K562 (cell line): ENCODE results near the gene TCF19. TPM values are rescaled to one million over a fixed set of nuclear protein-coding genes. Genes with fewer than 3 reads are reported as not detected.

Experiments
- ATAC-seq: fragments of 200-7000 bp; cut with Tn5 transposase; 3 replicates; pipeline ENCODE4 v1.9.1; 2020; ENCODE audit warnings: moderate library complexity
- BruUV-seq: library from RNA; stranded (reverse); fragments of 400-500 nt; replicated peaks from 2 replicates; lab custom pipeline; 2021; lab: Mats Ljungman, UMichigan
- CTCF ChIA-PET: fragments of 300-600 bp; formaldehyde crosslinking; extraction: SDS; loops from one replicate; lab custom pipeline; 2021; ENCODE audit warnings: low intra/inter-chr PET ratio; lab: Yijun Ruan, JAX
- POLR2A ChIA-PET: fragments of 300-600, 350-650 bp; sonication (Branson Sonifier 250); formaldehyde crosslinking; extraction: SDS; loops from one replicate; lab custom pipeline; 2021; ENCODE audit warnings: antibody characterized with exemption, inconsistent platforms; lab: Yijun Ruan, JAX
- DNase-seq, 4 experiments: peaks; one replicate each; pipeline versions ENCODE4 v3.0.0 to v3.0.0-alpha.2; 2011 to 2018; ENCODE audit warnings: low spot score in 3 of 4, mixed read lengths in 3 of 4; ENCODE audit errors: extremely low read depth in 1 of 4
- FAIRE-seq: peaks from 2 replicates; lab custom pipeline; 2011; peaks lifted over from hg19 to GRCh38; lab: Jason Lieb, UNC
- H2AFZ ChIP-seq: 2 replicates; pipeline ENCODE4 v1.6.0; 2011; ENCODE audit warnings: low read depth, low read length, control low read depth, inconsistent platforms
- H3K27ac ChIP-seq: fragments of 200-600 bp; 3 replicates; pipeline ENCODE4 v1.8.0; 2011; ENCODE audit warnings: low read depth, mild to moderate bottlenecking, control low read depth, inconsistent platforms, low read length, moderate library complexity, mixed read lengths; ENCODE audit errors: extremely low read depth
- H3K27me3 ChIP-seq, 2 experiments: fragments of 300-600 bp in 1 of 2; 2 replicates in 1 of 2; 3 replicates in 1 of 2; pipeline versions ENCODE4 v1.6.0 to v1.8.0; 2011; ENCODE audit warnings: inconsistent platforms in 2 of 2, low read length in 2 of 2, mild to moderate bottlenecking in 1 of 2, mixed read lengths in 1 of 2, moderate library complexity in 1 of 2; ENCODE audit not compliant: control insufficient read depth in 2 of 2, insufficient read depth in 2 of 2
- H3K36me3 ChIP-seq: fragments of 300-600 bp; 3 replicates; pipeline ENCODE4 v1.8.0; 2011; ENCODE audit warnings: mild to moderate bottlenecking, low read length, inconsistent platforms; ENCODE audit not compliant: control insufficient read depth, insufficient read depth
- H3K4me1 ChIP-seq, 2 experiments: fragments of 200-600 bp in 1 of 2; replicated peaks in 1 of 2; 2 replicates in 1 of 2; 3 replicates in 1 of 2; pipeline versions ENCODE4 v1.5.1 to v1.8.0; 2011; ENCODE audit warnings: inconsistent platforms in 2 of 2, low read length in 2 of 2, mild to moderate bottlenecking in 1 of 2, mixed read lengths in 1 of 2, moderate library complexity in 1 of 2; ENCODE audit not compliant: control insufficient read depth in 2 of 2, insufficient read depth in 2 of 2
- H3K4me2 ChIP-seq: 2 replicates; pipeline ENCODE4 v1.6.1; 2011; ENCODE audit warnings: low read length, control low read depth, inconsistent platforms, mixed read lengths; ENCODE audit not compliant: insufficient read depth
- H3K4me3 ChIP-seq: fragments of 200-600 bp; sonication (generic), shearing (Covaris generic); 2 replicates; pipeline ENCODE4 v1.5.1; 2016; ENCODE audit warnings: control low read depth, inconsistent platforms
- H3K79me2 ChIP-seq: fragments of 200-600 bp; 3 replicates; pipeline ENCODE4 v1.8.0; 2011; ENCODE audit warnings: low read length, inconsistent platforms; ENCODE audit not compliant: control insufficient read depth, insufficient read depth
- H3K9ac ChIP-seq, 2 experiments: 2 replicates each; pipeline versions ENCODE4 v1.6.0 to v1.6.1; 2011; ENCODE audit warnings: low read depth in 2 of 2, low read length in 2 of 2, control low read depth in 1 of 2, inconsistent platforms in 1 of 2, mild to moderate bottlenecking in 1 of 2, mixed read lengths in 1 of 2; ENCODE audit not compliant: insufficient read depth in 1 of 2
- H3K9me1 ChIP-seq: one replicate; pipeline ENCODE4 v1.6.0; 2011; ENCODE audit warnings: inconsistent platforms, mild to moderate bottlenecking, low read length, moderate library complexity; ENCODE audit not compliant: control insufficient read depth, insufficient read depth
- H3K9me3 ChIP-seq: replicated peaks from 2 replicates; pipeline ENCODE4 v1.5.1; 2011; ENCODE audit warnings: low read depth, low read length, inconsistent platforms; ENCODE audit not compliant: control insufficient read depth, insufficient read depth
- H4K20me1 ChIP-seq: replicated peaks from 2 replicates; pipeline ENCODE4 v1.6.1; 2011; ENCODE audit warnings: low read length, inconsistent platforms, mixed read lengths; ENCODE audit not compliant: control insufficient read depth, insufficient read depth
- ADNP ChIP-seq: fragments of 200-800 bp; sonication (Bioruptor generic); IDR thresholded peaks from 2 replicates; pipeline ENCODE4 v1.6.1; 2016; ENCODE audit warnings: missing genetic modification characterization, missing compliant biosample characterization
- CBFA2T2 ChIP-seq: fragments of 450-650 bp; conservative IDR thresholded peaks from 2 replicates; pipeline ENCODE4 v1.6.1; 2017; ENCODE audit warnings: mild to moderate bottlenecking
- CBX1 ChIP-seq: sonication (generic); IDR thresholded peaks from 2 replicates; pipeline ENCODE4 v1.6.1; 2016; ENCODE audit warnings: antibody characterized with exemption, low read depth, mild to moderate bottlenecking
- CBX2 ChIP-seq: fragments of 200-600 bp; sonication (generic); IDR thresholded peaks from one replicate; pipeline ENCODE4 v1.6.1; 2012; ENCODE audit warnings: mild to moderate bottlenecking, low read length, inconsistent platforms; ENCODE audit not compliant: insufficient read depth, poor library complexity, severe bottlenecking
- CTBP1 ChIP-seq: fragments of 450-650 bp; IDR thresholded peaks from 2 replicates; pipeline ENCODE4 v1.6.1; 2016; ENCODE audit warnings: borderline replicate concordance
- HDGF ChIP-seq: fragments of 450-650 bp; IDR thresholded peaks from 2 replicates; pipeline ENCODE4 v1.6.1; 2016
- NRF1 ChIP-seq, 2 experiments: fragments of 450-650 bp; IDR thresholded peaks in 1 of 2; conservative IDR thresholded peaks in 1 of 2; 2 replicates each; pipeline ENCODE4 v1.6.1; 2014; ENCODE audit warnings: mild to moderate bottlenecking in 2 of 2
- PTTG1 ChIP-seq: fragments of 450-650 bp; IDR thresholded peaks from 2 replicates; pipeline ENCODE4 v1.6.1; 2016; ENCODE audit warnings: low read depth, mild to moderate bottlenecking, missing genetic modification characterization, missing compliant biosample characterization
- U2AF2 ChIP-seq: fragments of 200-400 bp; formaldehyde crosslinking; optimal IDR thresholded peaks from 2 replicates; pipeline ENCODE3; 2017; ENCODE audit warnings: low read depth, mild to moderate bottlenecking, low read length
- ZNF407 ChIP-seq: fragments of 450-650 bp; IDR thresholded peaks from 2 replicates; pipeline ENCODE4 v1.6.1; 2016; ENCODE audit warnings: low read depth
- ZNF780A ChIP-seq: fragments of 250-450 bp; sonication (Bioruptor Pico); IDR thresholded peaks from 2 replicates; pipeline ENCODE4 v1.5.0; 2021; ENCODE audit warnings: mild to moderate bottlenecking
- WGBS: fragments of 100-300 bp; shearing (Covaris generic); methylation state at CpG from one replicate; pipeline ENCODE4 v1.1.6; 2016; ENCODE audit warnings: low coverage, mixed read lengths; ENCODE audit not compliant: insufficient coverage; ENCODE audit errors: missing lambda C conversion rate; 5-methylcytosine and 5-hydroxymethylcytosine counted together
- in situ Hi-C: fragments of 300-500 bp; cut with MboI; formaldehyde crosslinking; loops from 4 replicates; pipeline ENCODE4 v1.15.0; 2018; ENCODE audit warnings: inconsistent platforms, mixed read lengths
- intact Hi-C: fragments of 100-400 bp; cut with micrococcal nuclease; formaldehyde crosslinking; loops from 2 replicates; pipeline ENCODE4 v1.14.2; 2022
- polyA plus RNA-seq, 8 experiments: library from polyadenylated mRNA; depleted of rRNA in 4 of 8; stranded (reverse) in 5 of 8; unstranded in 3 of 8; fragments of >200 nt; fragmentation: Nextera tagmentation in 2 of 8; fragmentation: Illumina TruSeq in 1 of 8; extraction: Ambion mirVana in 2 of 8; extraction: Trizol in 1 of 8; gene quantifications; 2 replicates each; pipeline versions ENCODE4 v1.2.1 to v1.2.3, GENCODE V29; 2011 to 2014; ENCODE audit warnings: inconsistent platforms in 1 of 8, missing spikeins in 1 of 8
- total RNA-seq, 7 experiments: library from RNA; depleted of rRNA in 6 of 7; stranded (reverse); fragments of >200 nt in 6 of 7; fragmentation: Illumina TruSeq in 2 of 7; extraction: Trizol in 2 of 7; gene quantifications; 2 replicates each; pipeline versions ENCODE4 v1.2.1 to v1.2.3, GENCODE V29; 2011 to 2021; ENCODE audit warnings: low replicate concordance in 1 of 7
- TF ChIP-seq, protein P1 (sequence below), 2 experiments: IDR thresholded peaks; 2 replicates each; pipeline ENCODE4 v1.6.1; 2012; ENCODE audit warnings: improper control_type of control experiment in 2 of 2, low read depth in 2 of 2, low read length in 2 of 2, borderline replicate concordance in 1 of 2

The TCF19 gene
- total and polyA plus RNA-seq, 9 of the 15 experiments (the other 6 are each of a cell fraction or from before 2014, with no cell fraction given) = 4.2 to 42.5 (median 25.7) TPM

DNA sequence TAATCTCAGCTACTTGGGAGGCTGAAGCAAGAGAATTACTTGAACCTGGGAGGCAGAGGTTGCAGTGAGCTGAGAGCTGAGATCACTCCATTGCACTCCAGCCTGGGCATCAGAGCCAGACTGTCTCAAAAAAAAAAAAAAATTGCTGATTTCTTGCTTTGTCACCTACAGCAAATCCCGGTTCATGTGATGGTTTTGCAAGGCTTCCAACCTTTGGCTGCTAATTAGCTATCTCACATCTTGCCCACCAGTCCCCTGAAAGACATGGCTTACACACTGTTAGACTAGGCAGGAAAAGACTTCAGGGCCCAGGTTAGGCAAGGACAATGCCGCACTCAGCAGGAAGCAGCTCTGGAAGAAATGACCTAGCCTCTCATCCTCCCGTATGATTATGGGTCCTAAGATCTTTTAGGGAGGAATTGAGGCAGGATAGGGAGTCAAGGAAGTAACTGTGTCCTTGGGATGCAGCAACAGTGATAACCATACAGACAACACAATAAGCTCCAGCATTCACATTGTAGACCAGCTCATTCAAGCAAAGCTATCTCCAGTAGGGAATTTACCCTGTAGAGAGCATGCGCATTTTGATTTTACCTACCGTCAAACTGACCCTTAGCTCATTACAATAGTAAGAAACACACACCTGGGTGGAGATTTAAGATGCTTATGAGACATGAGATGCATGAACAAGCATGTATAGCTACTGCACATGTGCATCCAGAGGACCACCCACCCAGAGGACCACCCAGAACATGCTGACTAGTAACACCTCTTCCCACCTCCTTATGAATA, 52.5 kb downstream of the TCF19 start:
- in situ Hi-C loops = no loop called here
- no peak overlapping the region for H3K27ac ChIP-seq
- H3K4me2 ChIP-seq = no peak overlapping the region
- FAIRE-seq = no peak
- no peaks in the 10 kb centered on the region for H3K9me1 ChIP-seq
- H3K79me2 ChIP-seq = no peaks in the 10 kb centered on the region
- CTCF ChIA-PET = no interaction called here
- no peaks in the 10 kb centered on the region for H3K4me1 ChIP-seq
- H3K4me3 ChIP-seq = no peak overlapping the region
- no TSS peak for BruUV-seq
- 7% methylated on average over 5 of the region's 5 CpGs for WGBS
- H3K27me3 ChIP-seq = peaks cover 13 to 14% of the 10 kb centered on the region in 2 experiments; a peak in 4 of 5 replicates
- no peak overlapping the region for H3K9ac ChIP-seq
- intact Hi-C loops = no loop called here
- no peak for ATAC-seq
- H4K20me1 ChIP-seq = no peaks in the 10 kb centered on the region
- H3K9me3 ChIP-seq = no peaks in the 10 kb centered on the region
- no peaks in the 10 kb centered on the region for H3K36me3 ChIP-seq
- POLR2A ChIA-PET = interaction anchor here (0.5 to 1.9 kb wide), 6 partner anchors 9 to 417 kb away, joined by 3 to 11 read pairs (median 4); no protein-coding TSS in a partner anchor
- DNase-seq = no peak
- H2AFZ ChIP-seq = no peak overlapping the region
- TF ChIP-seq ADNP (tag) (no peak), NRF1 (conservative IDR thresholded peaks at IDR 0.05 in 1 of 2, IDR thresholded peaks at IDR 0.05 in 1 of 2) (no peak), CBFA2T2 (no peak), CTBP1 (no peak), PTTG1 (tag) (no peak), CBX1 (no peak), HDGF (no peak), ZNF407 (no peak), CBX2 (no peak), U2AF2 (no peak), ZNF780A (CRISPR knock-in tag) (no peak)
- TF ChIP-seq, protein P1, sequence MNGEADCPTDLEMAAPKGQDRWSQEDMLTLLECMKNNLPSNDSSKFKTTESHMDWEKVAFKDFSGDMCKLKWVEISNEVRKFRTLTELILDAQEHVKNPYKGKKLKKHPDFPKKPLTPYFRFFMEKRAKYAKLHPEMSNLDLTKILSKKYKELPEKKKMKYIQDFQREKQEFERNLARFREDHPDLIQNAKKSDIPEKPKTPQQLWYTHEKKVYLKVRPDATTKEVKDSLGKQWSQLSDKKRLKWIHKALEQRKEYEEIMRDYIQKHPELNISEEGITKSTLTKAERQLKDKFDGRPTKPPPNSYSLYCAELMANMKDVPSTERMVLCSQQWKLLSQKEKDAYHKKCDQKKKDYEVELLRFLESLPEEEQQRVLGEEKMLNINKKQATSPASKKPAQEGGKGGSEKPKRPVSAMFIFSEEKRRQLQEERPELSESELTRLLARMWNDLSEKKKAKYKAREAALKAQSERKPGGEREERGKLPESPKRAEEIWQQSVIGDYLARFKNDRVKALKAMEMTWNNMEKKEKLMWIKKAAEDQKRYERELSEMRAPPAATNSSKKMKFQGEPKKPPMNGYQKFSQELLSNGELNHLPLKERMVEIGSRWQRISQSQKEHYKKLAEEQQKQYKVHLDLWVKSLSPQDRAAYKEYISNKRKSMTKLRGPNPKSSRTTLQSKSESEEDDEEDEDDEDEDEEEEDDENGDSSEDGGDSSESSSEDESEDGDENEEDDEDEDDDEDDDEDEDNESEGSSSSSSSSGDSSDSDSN (IDR thresholded peaks at IDR 0.05; ENCODE audit: borderline replicate concordance in 1 of 2, low read depth in 2 of 2, low read length in 2 of 2) = no peak
